GM19395 (cell line): Measurements from ENCODE around the gene RIC1.
"Not testable (repeated sequence)": the region's sequence is repeated elsewhere in the genome, so short reads cannot be mapped to it uniquely, and the experiment has no call there.

ENCODE experiments used
- ATAC-seq: cut with Tn5 transposase; IDR thresholded peaks from one replicate; pipeline ENCODE4 v1.9.1; 2021; ENCODE audit warnings: mild to moderate bottlenecking, moderate library complexity; ENCODE audit not compliant: unreplicated experiment

The RIC1 gene

GRCh38 chr9:5720151-5720550 is 91.2 kb downstream of the RIC1 start:
- ATAC-seq, result no peak

- no peak for ATAC-seq
These were observed 92.6 kb downstream of the RIC1 start for GRCh38 chr9:5721279-5722087.

GRCh38 chr9:5722679-5723078 is 93.8 kb downstream of the RIC1 start:
- not testable (repeated sequence) for ATAC-seq

- no peak for ATAC-seq
These were observed 106.2 kb downstream of the RIC1 start for GRCh38 chr9:5735072-5735471.

GRCh38 chr9:5736563-5737346 is 107.8 kb downstream of the RIC1 start:
- ATAC-seq, result no peak

GRCh38 chr9:5743109-5743508 is 114.2 kb downstream of the RIC1 start:
- ATAC-seq, result no peak

- no peak for ATAC-seq
These were observed 119.5 kb downstream of the RIC1 start for GRCh38 chr9:5748438-5748837.

GRCh38 chr9:5749306-5749705 is 120.4 kb downstream of the RIC1 start:
- no peak for ATAC-seq

- ATAC-seq, result no peak
These were observed 121.7 kb downstream of the RIC1 start for GRCh38 chr9:5750569-5750968.

GRCh38 chr9:5756633-5757032 is 127.7 kb downstream of the RIC1 start:
- ATAC-seq, result no peak

GRCh38 chr9:5760338-5760737 is 131.4 kb downstream of the RIC1 start:
- ATAC-seq, result no peak

- ATAC-seq, result no peak
These were observed 133.5 kb downstream of the RIC1 start for GRCh38 chr9:5762421-5762820.

GRCh38 chr9:5764130-5764868 is 135.4 kb downstream of the RIC1 start:
- ATAC-seq, result peak; percentile 97

- no peak for ATAC-seq
These were observed 139.3 kb downstream of the RIC1 start for GRCh38 chr9:5767968-5768932.

- ATAC-seq, result no peak
These were observed 144.6 kb downstream of the RIC1 start for GRCh38 chr9:5773324-5773999.

- no peak for ATAC-seq
These were observed 149.9 kb downstream of the RIC1 start for GRCh38 chr9:5778805-5779204.

- ATAC-seq, result not testable (repeated sequence)
These were observed 150.9 kb downstream of the RIC1 start for GRCh38 chr9:5779705-5780218.

GRCh38 chr9:5783420-5783819 is 154.5 kb downstream of the RIC1 start:
- ATAC-seq, result not testable (repeated sequence)

- no peak for ATAC-seq
These were observed 155.1 kb downstream of the RIC1 start for GRCh38 chr9:5783982-5784381.
